H1 (cell line): ENCODE data around the gene EXOSC10. TPM values are rescaled to one million over a fixed set of nuclear protein-coding genes. Genes with fewer than 3 reads are reported as not detected.

ENCODE experiments used
- CTCF ChIA-PET: fragments of 300-600 bp; sonication (Branson Sonifier 250); formaldehyde crosslinking; loops from one replicate; lab custom pipeline; 2021; ENCODE audit not compliant: partially characterized antibody; lab: Charles Lee
- POLR2A ChIA-PET: fragments of 300-600 bp; sonication (Branson Sonifier 250); formaldehyde crosslinking; loops from one replicate; lab custom pipeline; 2021; ENCODE audit warnings: inconsistent platforms; ENCODE audit not compliant: partially characterized antibody; lab: Charles Lee
- DNase-seq, 2 experiments: peaks; one replicate each; pipeline versions ENCODE4 v3.0.0 to v3.0.0-alpha.2; 2010 to 2022; ENCODE audit warnings: low spot score in 2 of 2, low read depth in 1 of 2, mixed read lengths in 1 of 2
- FAIRE-seq: peaks from 2 replicates; lab custom pipeline; 2011; peaks lifted over from hg19 to GRCh38; lab: Jason Lieb, UNC
- H2AFZ ChIP-seq: 2 replicates; pipeline ENCODE4 v1.8.1; 2012; ENCODE audit warnings: low read length, inconsistent platforms
- H2AK5ac ChIP-seq: 2 replicates; pipeline ENCODE4 v1.6.1; 2013; ENCODE audit warnings: low read depth, low read length
- H2BK120ac ChIP-seq: replicated peaks from 2 replicates; pipeline ENCODE3; 2013; ENCODE audit warnings: low read depth, low read length, inconsistent platforms
- H2BK12ac ChIP-seq: 2 replicates; pipeline ENCODE4 v1.6.1; 2013; ENCODE audit warnings: low read depth, low read length
- H2BK15ac ChIP-seq: 2 replicates; pipeline ENCODE4 v1.6.1; 2013; ENCODE audit warnings: low read length
- H2BK20ac ChIP-seq: 2 replicates; pipeline ENCODE4 v1.6.1; 2013; ENCODE audit warnings: low read length
- H2BK5ac ChIP-seq: 2 replicates; pipeline ENCODE4 v1.6.1; 2013; ENCODE audit warnings: low read depth, low read length
- H3K14ac ChIP-seq: 2 replicates; pipeline ENCODE4 v1.6.1; 2013; ENCODE audit warnings: inconsistent platforms; ENCODE audit not compliant: insufficient read length
- H3K18ac ChIP-seq: 2 replicates; pipeline ENCODE4 v1.6.1; 2013; ENCODE audit warnings: low read length; ENCODE audit errors: extremely low read depth
- H3K23ac ChIP-seq: 2 replicates; pipeline ENCODE4 v1.6.1; 2013; ENCODE audit warnings: inconsistent platforms; ENCODE audit not compliant: insufficient read length
- H3K23me2 ChIP-seq: 2 replicates; pipeline ENCODE4 v1.6.1; 2013; ENCODE audit warnings: low read depth, low read length
- H3K27ac ChIP-seq: 2 replicates; pipeline ENCODE4 v1.6.1; 2011; ENCODE audit warnings: low read depth, low read length, inconsistent platforms
- H3K27me3 ChIP-seq, 4 experiments: replicated peaks in 1 of 4; 1 replicate in 1 of 4; 2 replicates in 3 of 4; pipeline versions ENCODE4 v1.6.1 to v1.8.1; 2011 to 2013; ENCODE audit warnings: low read length in 3 of 4, mild to moderate bottlenecking in 3 of 4, inconsistent platforms in 2 of 4, mixed read lengths in 2 of 4, moderate library complexity in 1 of 4; ENCODE audit not compliant: control insufficient read depth in 3 of 4, insufficient read depth in 3 of 4; ENCODE audit errors: extremely low read depth in 1 of 4
- H3K36me3 ChIP-seq, 4 experiments: 2 replicates each; pipeline versions ENCODE4 v1.6.1 to v1.8.1; 2011 to 2013; ENCODE audit warnings: mild to moderate bottlenecking in 4 of 4, low read length in 3 of 4, moderate library complexity in 2 of 4, control low read depth in 1 of 4, inconsistent platforms in 1 of 4; ENCODE audit not compliant: insufficient read depth in 4 of 4, control insufficient read depth in 2 of 4
- H3K4ac ChIP-seq: replicated peaks from 2 replicates; pipeline ENCODE3; 2013; ENCODE audit warnings: low read length, low read depth, mixed read lengths, inconsistent platforms; ENCODE audit not compliant: insufficient read length
- H3K4me1 ChIP-seq, 4 experiments: replicated peaks in 1 of 4; 1 replicate in 1 of 4; 2 replicates in 3 of 4; pipeline versions ENCODE4 v1.6.1 to v1.8.1; 2011 to 2013; ENCODE audit warnings: low read length in 3 of 4, inconsistent platforms in 2 of 4, mixed read lengths in 1 of 4; ENCODE audit not compliant: insufficient read depth in 4 of 4, control insufficient read depth in 3 of 4
- H3K4me2 ChIP-seq, 2 experiments: 2 replicates each; pipeline versions ENCODE4 v1.6.1 to v1.8.1; 2011 to 2013; ENCODE audit warnings: low read depth in 2 of 2, low read length in 2 of 2, control low read depth in 1 of 2, inconsistent platforms in 1 of 2, mild to moderate bottlenecking in 1 of 2; ENCODE audit not compliant: insufficient read depth in 1 of 2
- H3K4me3 ChIP-seq, 4 experiments: fragments of 200-600, 300-600 bp in 1 of 4; sonication (generic), shearing (Covaris generic), sonication (Bioruptor Twin) in 1 of 4; 2 replicates each; pipeline versions ENCODE4 v1.5.1 to v1.8.1; 2011 to 2016; ENCODE audit warnings: low read length in 4 of 4, low read depth in 3 of 4, control low read depth in 2 of 4, inconsistent platforms in 2 of 4, mild to moderate bottlenecking in 2 of 4, mixed read lengths in 1 of 4, moderate library complexity in 1 of 4; ENCODE audit not compliant: insufficient read depth in 2 of 4; ENCODE audit errors: extremely low read depth in 1 of 4
- H3K56ac ChIP-seq: replicated peaks from 2 replicates; pipeline ENCODE3; 2013; ENCODE audit warnings: low read depth, mild to moderate bottlenecking, mixed read lengths, low read length, inconsistent platforms; ENCODE audit not compliant: insufficient read length
- H3K79me1 ChIP-seq: 2 replicates; pipeline ENCODE4 v1.6.1; 2013; ENCODE audit warnings: low read depth, low read length, control low read depth
- H3K79me2 ChIP-seq, 2 experiments: 2 replicates each; pipeline versions ENCODE4 v1.6.1 to v1.8.1; 2012 to 2013; ENCODE audit warnings: low read length in 2 of 2, mild to moderate bottlenecking in 2 of 2, inconsistent platforms in 1 of 2; ENCODE audit not compliant: insufficient read depth in 2 of 2, control insufficient read depth in 1 of 2
- H3K9ac ChIP-seq, 4 experiments: replicated peaks in 1 of 4; 1 replicate in 1 of 4; 2 replicates in 3 of 4; pipeline versions ENCODE4 v1.6.1 to v1.8.1; 2011 to 2013; ENCODE audit warnings: low read depth in 3 of 4, low read length in 3 of 4, control low read depth in 2 of 4, mild to moderate bottlenecking in 2 of 4, moderate library complexity in 2 of 4, inconsistent platforms in 1 of 4; ENCODE audit errors: extremely low read depth in 1 of 4
- H3K9me3 ChIP-seq, 2 experiments: 2 replicates each; pipeline versions ENCODE4 v1.6.1 to v1.8.1; 2012 to 2013; ENCODE audit warnings: mild to moderate bottlenecking in 2 of 2, moderate library complexity in 2 of 2, control low read depth in 1 of 2, inconsistent platforms in 1 of 2, low read depth in 1 of 2, low read length in 1 of 2, mixed read lengths in 1 of 2; ENCODE audit not compliant: insufficient read depth in 2 of 2
- H4K20me1 ChIP-seq, 2 experiments: replicated peaks in 1 of 2; 2 replicates each; pipeline versions ENCODE3 to v1.8.1; 2011 to 2013; ENCODE audit warnings: inconsistent platforms in 2 of 2, low read length in 2 of 2, mild to moderate bottlenecking in 1 of 2; ENCODE audit not compliant: insufficient read depth in 2 of 2, control insufficient read depth in 1 of 2
- H4K5ac ChIP-seq: 2 replicates; pipeline ENCODE4 v1.6.1; 2013; ENCODE audit warnings: low read length, low read depth, mixed read lengths, inconsistent platforms; ENCODE audit not compliant: insufficient read length
- H4K8ac ChIP-seq: 2 replicates; pipeline ENCODE4 v1.8.0; 2013; ENCODE audit warnings: mild to moderate bottlenecking, moderate library complexity, low read length, inconsistent platforms; ENCODE audit not compliant: insufficient read depth; ENCODE audit errors: extremely low read depth
- H4K91ac ChIP-seq: replicated peaks from 2 replicates; pipeline ENCODE3; 2013; ENCODE audit warnings: low read length, mixed read lengths, inconsistent platforms; ENCODE audit not compliant: insufficient read length
- CBX8 ChIP-seq: fragments of 300-800, 300-1000 bp; sonication (generic); IDR thresholded peaks from 2 replicates; pipeline ENCODE4 v1.7.1; 2016; ENCODE audit warnings: low read depth, low read length, borderline replicate concordance
- CEBPB ChIP-seq: IDR thresholded peaks from 2 replicates; pipeline ENCODE4 v1.6.1; 2012; ENCODE audit warnings: low read depth, low read length
- POLR2A ChIP-seq, 2 experiments: IDR thresholded peaks; 1 replicate in 1 of 2; 2 replicates in 1 of 2; pipeline ENCODE4 v1.6.1; 2011; ENCODE audit warnings: low read depth in 2 of 2, low read length in 2 of 2, mild to moderate bottlenecking in 2 of 2; ENCODE audit errors: control extremely low read depth in 1 of 2
- WGBS, 2 experiments: shearing (Covaris generic) in 1 of 2; methylation state at CpG; one replicate each; pipeline versions ENCODE4 v1.1.6 to v1.1.7; 2013 to 2015; ENCODE audit warnings: low lambda C conversion rate in 2 of 2, mixed read lengths in 2 of 2, inconsistent platforms in 1 of 2, low coverage in 1 of 2, missing lambda C conversion rate in 1 of 2; ENCODE audit not compliant: insufficient replicate concordance in 2 of 2, insufficient coverage in 1 of 2, insufficient read length in 1 of 2; ENCODE audit errors: extremely low coverage in 1 of 2, missing lambda C conversion rate in 1 of 2; 5-methylcytosine and 5-hydroxymethylcytosine counted together
- polyA plus RNA-seq, 7 experiments: library from polyadenylated mRNA; depleted of rRNA in 3 of 7; stranded (reverse) in 5 of 7; unstranded in 2 of 7; fragments of >200 nt in 5 of 7; fragments of 200-250 nt in 2 of 7; gene quantifications; 1 replicate in 5 of 7; 2 replicates in 1 of 7; 4 replicates in 1 of 7; pipeline versions ENCODE4 v1.2.1 to v1.2.3, GENCODE V29; 2011 to 2013; ENCODE audit warnings: missing spikeins in 2 of 7, mixed read lengths in 2 of 7
- total RNA-seq: library from RNA; stranded (reverse); fragmentation: NEBNext Ultra II Directional; extraction: Animal tissue kit (Norgen Biotek cat#: 25700); gene quantifications from 2 replicates; pipeline ENCODE4 v1.2.1, GENCODE V29; 2021

Gene EXOSC10
- total and polyA plus RNA-seq, 2 of the 8 experiments (the other 6 are each of a cell fraction or from before 2014, with no cell fraction given) = 57.9 to 86.1 TPM

DNA sequence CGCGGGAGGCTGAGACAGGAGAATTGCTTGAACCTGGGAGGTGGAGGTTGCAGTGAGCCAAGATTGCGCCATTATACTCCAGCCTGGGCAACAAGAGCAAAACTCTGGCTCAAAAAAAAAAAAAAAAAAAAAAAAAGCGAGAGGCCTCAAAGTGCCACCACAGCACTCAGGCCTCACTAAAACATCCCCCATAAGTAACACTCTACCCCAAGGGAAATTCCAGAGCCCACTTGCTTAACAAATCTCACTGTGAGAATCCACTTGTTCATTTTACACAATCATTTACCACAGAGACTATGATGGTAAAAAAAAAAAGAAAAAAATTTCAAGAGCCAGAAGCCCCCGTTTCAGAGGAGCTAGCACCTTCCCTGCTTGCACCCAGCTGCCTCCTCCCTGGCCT, 26.3 kb upstream of the EXOSC10 start:
- Histone ChIP-seq H3K36me3 (peaks cover 41 to 80% (median 73%) of the 10 kb centered on the region in 4 experiments), H3K56ac (no peak overlapping the region), H3K18ac (no peak overlapping the region), H3K14ac (no peak overlapping the region), H3K9me3 (no peaks in the 10 kb centered on the region), H3K9ac (no peak overlapping the region), H3K23me2 (no peaks in the 10 kb centered on the region), H3K79me2 (no peaks in the 10 kb centered on the region), H4K20me1 (peaks cover 2 to 3% of the 10 kb centered on the region in 2 experiments), H2AFZ (no peak overlapping the region), H2BK12ac (no peak overlapping the region), H4K8ac (no peak overlapping the region), H3K4me3 (no peak overlapping the region), H4K91ac (no peak overlapping the region), H3K4me2 (no peak overlapping the region), H2BK15ac (no peak overlapping the region), H3K27ac (no peak overlapping the region), H4K5ac (no peak overlapping the region), H2AK5ac (no peak overlapping the region), H2BK20ac (no peak overlapping the region)
- ChIA-PET POLR2A (interaction anchor here (1.2 kb wide), 1 partner anchor 102 kb away, joined by 3 read pairs; no protein-coding TSS in a partner anchor), CTCF (interaction anchor here (0.8 to 1.9 kb wide), 3 partner anchors 21 to 88 kb away, joined by 3 to 5 read pairs (median 3); no protein-coding TSS in a partner anchor)
- WGBS, 2 experiments = 93% methylated on average over 4 of the region's 5 CpGs; no CpG with 5 or more reads in 1 of the 2 experiments
- FAIRE-seq = no peak
- no peak for TF ChIP-seq CBX8
- no peak for TF ChIP-seq POLR2A (IDR thresholded peaks at IDR 0.05; ENCODE audit: control extremely low read depth in 1 of 2, low read depth in 2 of 2, low read length in 2 of 2)
- no peak for TF ChIP-seq CEBPB
- TF ChIP-seq, all 59 proteins: peak for 0
- H2BK5ac ChIP-seq = no peak overlapping the region
- no peaks in the 10 kb centered on the region; the same call in 1 of the 2 replicates for H3K79me1 ChIP-seq
- DNase-seq = no peak
- no peak overlapping the region for H3K23ac ChIP-seq
- H3K4me1 ChIP-seq = no peaks in the 10 kb centered on the region
- H2BK120ac ChIP-seq = no peak overlapping the region
- no peak overlapping the region for H3K4ac ChIP-seq
- H3K27me3 ChIP-seq = no peaks in the 10 kb centered on the region
